ENCODE measurements around the gene RFC2.

Gene RFC2

DNA sequence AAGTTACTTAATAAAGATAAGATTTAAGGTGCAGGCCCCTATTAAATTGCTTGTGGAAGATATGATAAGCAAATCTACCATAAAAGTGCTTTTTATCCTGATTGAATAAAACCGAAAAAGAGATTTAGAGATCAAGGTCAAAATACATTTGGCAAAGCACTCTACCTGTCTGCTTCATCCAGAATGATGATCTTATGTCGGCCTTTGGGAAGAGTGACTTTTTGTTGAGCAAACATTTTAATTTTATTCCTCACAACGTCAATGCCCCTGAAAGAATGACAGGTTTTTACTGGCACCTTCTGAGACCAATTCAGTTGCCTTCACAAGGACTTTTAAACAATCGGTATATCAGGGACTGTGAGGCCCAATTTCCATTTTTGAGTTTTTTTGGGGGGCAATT is 7.7 kb downstream of the RFC2 start:
- DNase-seq (ENCODE audit: low read depth) = no peak
- TF ChIP-seq, protein P1, sequence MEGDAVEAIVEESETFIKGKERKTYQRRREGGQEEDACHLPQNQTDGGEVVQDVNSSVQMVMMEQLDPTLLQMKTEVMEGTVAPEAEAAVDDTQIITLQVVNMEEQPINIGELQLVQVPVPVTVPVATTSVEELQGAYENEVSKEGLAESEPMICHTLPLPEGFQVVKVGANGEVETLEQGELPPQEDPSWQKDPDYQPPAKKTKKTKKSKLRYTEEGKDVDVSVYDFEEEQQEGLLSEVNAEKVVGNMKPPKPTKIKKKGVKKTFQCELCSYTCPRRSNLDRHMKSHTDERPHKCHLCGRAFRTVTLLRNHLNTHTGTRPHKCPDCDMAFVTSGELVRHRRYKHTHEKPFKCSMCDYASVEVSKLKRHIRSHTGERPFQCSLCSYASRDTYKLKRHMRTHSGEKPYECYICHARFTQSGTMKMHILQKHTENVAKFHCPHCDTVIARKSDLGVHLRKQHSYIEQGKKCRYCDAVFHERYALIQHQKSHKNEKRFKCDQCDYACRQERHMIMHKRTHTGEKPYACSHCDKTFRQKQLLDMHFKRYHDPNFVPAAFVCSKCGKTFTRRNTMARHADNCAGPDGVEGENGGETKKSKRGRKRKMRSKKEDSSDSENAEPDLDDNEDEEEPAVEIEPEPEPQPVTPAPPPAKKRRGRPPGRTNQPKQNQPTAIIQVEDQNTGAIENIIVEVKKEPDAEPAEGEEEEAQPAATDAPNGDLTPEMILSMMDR (IDR thresholded peaks at IDR 0.05; ENCODE audit: low read depth, low read length, missing control alignments) = no peak
- no peak overlapping the region for H3K4me3 ChIP-seq (ENCODE audit: low read depth, low read length)

DNA sequence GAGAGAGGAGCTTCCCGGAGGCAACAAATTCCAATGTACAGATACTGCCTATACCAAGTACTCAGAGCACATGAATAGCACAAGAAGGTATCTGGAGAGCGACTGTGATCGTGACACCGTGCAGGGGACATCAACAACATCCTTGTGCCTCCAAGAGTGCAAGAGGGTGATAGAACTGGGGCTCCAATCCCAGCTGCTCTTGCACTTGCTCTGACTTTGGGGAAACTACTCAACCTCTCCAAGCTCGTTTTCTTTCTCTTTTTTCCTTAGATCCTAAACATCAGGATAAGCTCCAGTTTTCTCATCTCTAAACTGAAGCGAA is 12.1 kb downstream of the RFC2 start:
- TF ChIP-seq, protein P1 (IDR thresholded peaks at IDR 0.05; ENCODE audit: low read depth, low read length, missing control alignments) = no peak
- no peak overlapping the region for H3K4me3 ChIP-seq (ENCODE audit: low read depth, low read length)
- no peak for DNase-seq (ENCODE audit: low read depth)

DNA sequence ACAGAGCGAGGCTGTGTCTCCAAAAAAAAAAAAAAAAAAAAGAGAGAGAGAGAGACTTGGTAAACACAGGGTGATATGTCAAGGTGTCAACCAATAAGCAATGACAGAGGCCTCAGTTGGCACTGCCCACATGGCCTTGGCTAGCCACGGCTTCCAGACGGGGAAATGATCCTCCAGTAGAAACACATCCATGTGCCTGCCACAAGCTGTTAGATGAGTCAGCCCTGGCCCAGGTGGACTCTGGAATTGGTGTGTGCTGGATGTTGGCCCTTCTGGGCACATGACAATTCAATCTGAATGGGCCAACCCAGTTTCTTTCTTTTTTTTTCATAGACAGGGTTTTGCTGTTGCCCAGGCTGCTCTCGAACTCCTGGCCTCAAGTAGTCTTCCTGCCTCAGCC is 13.7 kb downstream of the RFC2 start:
- TF ChIP-seq, protein P1 (IDR thresholded peaks at IDR 0.05; ENCODE audit: low read depth, low read length, missing control alignments) = no peak
- H3K4me3 ChIP-seq (ENCODE audit: low read depth, low read length) = no peak overlapping the region
- no peak for DNase-seq (ENCODE audit: low read depth)

DNA sequence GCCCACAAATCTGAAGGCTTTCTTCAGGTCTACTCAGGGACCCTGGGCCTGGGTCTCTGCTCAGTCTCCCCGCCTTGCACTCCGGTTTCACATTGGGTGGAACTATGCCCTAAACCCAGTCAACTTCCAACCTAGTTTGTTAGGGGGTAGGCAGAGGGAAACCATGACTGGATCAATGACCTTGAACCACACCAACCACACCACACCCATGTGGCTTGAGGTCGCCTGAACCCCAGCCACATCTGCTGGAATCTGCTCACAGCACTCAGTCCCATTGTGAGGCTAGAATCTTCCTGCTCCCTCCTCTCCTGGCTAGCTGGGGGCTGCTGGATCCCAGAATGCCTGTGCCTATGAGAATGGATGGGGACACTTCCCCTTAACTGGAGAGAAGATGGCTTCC is 17.9 kb downstream of the RFC2 start:
- TF ChIP-seq, protein P1 (IDR thresholded peaks at IDR 0.05; ENCODE audit: low read depth, low read length, missing control alignments) = no peak
- H3K4me3 ChIP-seq (ENCODE audit: low read depth, low read length) = no peak overlapping the region
- no peak for DNase-seq (ENCODE audit: low read depth)

DNA sequence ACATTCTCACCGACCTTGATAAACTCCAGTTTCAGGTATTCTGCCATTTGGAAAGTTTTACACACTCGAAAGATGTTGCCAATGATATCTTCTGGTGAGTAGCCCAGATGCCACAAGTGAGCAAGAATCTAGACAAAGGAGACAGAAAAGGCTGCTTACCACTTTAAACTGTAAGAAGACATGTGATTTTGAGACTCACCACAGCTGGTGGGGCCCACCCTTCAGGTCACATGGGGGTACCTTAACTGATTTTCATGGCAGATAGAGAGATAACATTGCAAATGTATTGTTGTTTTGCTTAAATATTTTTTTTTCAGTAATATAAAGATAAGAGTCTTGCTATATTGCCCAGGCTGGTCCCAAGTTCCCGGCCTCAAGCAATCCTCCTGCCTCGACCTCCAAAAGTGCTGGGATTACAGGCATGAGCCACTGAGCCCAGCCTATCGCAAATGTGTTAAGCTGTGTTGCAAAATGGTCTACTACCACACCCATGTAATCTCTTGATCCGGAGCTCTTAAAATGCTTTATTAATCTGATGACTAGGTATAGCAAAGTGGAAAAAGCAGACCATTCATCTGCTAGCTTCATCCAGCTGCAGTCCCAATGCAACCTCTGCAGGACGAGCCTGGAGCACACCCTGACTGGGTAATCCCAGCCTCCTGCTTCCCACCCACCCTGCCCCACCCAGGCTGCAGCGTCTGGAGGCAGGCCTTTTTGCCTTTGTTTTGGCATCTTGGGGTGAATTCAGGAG is 18.5 kb downstream of the RFC2 start:
- no peak overlapping the region for H3K4me3 ChIP-seq (ENCODE audit: low read depth, low read length)
- TF ChIP-seq, protein P1 (IDR thresholded peaks at IDR 0.05; ENCODE audit: low read depth, low read length, missing control alignments) = no peak
- no peak for DNase-seq (ENCODE audit: low read depth)

DNA sequence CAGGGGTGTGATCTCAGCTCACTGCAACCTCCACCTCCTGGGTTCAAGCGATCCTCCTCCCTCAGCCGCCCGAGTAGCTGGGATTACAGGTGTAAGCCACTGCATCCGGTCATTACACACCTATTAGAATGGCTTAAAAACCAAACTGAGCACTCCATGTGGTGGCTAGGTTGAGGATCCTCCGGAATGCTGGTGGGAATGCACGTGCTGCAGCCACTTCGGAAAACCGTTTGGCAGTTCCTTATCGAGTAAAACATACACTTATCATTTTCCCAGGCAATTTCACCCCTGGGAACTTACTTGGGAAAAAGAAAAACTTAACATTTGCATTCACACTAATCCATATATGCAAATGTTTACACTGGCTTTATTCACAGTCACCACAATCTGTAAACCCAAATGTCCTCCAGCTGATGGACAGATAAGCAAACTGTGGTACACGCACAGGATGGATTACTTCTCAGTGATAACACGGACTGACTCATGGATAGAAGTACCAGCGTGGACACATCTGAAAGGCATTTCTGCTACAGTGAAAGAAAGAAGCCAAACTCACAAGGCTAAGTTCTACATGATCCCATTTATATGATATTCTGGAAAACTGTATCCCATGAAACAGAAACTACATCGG is 20.4 kb downstream of the RFC2 start:
- H3K4me3 ChIP-seq (ENCODE audit: low read depth, low read length) = no peak overlapping the region
- TF ChIP-seq, protein P1 (IDR thresholded peaks at IDR 0.05; ENCODE audit: low read depth, low read length, missing control alignments) = no peak
- DNase-seq (ENCODE audit: low read depth) = no peak

DNA sequence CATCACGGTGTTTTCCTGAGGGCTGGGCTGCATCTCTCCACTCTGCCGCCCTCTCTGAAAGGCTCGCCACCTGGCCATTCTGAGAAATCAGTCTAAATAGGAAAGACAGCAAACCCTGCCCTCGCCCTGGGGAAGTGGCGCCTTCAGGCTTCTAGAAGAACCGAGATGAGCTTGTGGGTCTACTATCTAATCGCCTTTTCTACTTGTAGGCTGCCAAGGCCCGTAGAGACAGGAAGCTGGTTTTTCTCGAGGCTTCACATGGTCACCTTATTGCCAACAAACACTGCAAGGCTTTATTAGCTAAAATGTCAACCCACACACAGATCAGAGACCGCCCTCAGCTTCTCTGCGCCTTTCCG is 23.0 kb downstream of the RFC2 start:
- TF ChIP-seq, protein P1 (IDR thresholded peaks at IDR 0.05; ENCODE audit: low read depth, low read length, missing control alignments) = no peak
- DNase-seq (ENCODE audit: low read depth) = peak; percentile 86
- H3K4me3 ChIP-seq (ENCODE audit: low read depth, low read length) = no peak overlapping the region

Data from GM12864 (cell line).